SW480 (cell line): ENCODE results near the gene SLC5A3.

Source experiments
- DNase-seq: peaks from one replicate; pipeline ENCODE4 v3.0.0-alpha.2; 2016; ENCODE audit warnings: low spot score

The SLC5A3 gene

DNA sequence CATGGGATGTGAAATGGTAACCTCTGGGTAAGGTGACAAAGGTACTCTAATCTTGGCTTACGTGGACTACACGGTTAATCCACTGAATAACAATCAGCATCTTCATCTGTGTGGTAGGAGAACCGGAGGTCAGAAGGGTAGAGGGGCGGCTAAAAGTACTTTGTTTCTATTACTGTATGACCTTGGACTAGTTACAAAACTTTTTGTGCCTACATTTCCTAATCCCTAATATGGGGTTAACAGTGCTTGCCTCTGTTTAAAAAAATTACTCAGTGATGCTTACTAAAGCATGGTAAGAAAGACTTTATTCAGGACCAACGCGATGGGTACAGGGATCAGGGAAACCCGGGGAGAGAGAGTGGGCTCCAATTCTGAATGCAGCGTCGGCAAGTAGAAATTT lies 1.7 kb upstream of the SLC5A3 start:
- DNase-seq = no peak

DNA sequence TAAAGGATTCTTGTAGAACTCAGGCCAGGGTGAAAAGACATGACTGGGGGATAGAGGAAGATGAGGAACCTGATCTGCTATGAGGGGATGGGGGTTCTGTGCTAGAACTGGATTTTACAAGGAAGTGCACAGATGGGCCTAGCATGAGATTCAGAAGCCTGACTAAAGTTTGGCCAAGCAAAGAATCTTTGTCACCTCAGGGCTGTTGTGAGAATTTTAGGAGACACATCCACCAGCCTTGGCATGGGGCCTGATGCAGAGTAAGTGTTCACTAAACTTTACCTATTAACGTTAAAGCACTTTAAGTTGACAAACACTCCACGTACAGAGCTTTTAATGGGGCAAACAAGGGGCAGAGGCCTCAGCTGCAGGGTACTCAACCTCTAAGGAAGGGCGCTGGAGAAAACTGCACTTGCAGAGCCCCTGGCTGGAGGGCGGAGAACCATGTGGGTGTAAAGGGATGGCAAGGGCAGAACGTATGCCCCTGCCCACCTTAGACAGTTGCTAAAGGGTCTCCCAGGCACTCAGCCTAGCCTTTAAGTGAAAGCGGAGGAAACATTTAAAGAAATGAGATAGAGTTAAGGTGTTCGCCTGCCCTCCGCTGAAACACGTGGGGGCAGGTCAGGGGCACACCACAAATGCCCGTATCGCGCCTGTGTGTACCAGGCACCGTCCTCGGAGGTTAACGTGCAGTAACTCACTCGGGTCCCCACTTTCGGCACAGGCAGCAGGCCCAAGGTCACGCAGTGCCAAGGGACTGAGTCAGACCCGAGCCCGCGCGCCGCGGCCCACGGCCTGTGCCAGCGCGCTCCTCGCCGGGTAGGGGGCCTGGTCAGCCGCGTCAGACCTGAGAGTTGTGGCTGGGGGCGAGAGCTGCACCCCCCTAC lies 990 bp upstream of the SLC5A3 start:
- DNase-seq = peak; percentile 60

DNA sequence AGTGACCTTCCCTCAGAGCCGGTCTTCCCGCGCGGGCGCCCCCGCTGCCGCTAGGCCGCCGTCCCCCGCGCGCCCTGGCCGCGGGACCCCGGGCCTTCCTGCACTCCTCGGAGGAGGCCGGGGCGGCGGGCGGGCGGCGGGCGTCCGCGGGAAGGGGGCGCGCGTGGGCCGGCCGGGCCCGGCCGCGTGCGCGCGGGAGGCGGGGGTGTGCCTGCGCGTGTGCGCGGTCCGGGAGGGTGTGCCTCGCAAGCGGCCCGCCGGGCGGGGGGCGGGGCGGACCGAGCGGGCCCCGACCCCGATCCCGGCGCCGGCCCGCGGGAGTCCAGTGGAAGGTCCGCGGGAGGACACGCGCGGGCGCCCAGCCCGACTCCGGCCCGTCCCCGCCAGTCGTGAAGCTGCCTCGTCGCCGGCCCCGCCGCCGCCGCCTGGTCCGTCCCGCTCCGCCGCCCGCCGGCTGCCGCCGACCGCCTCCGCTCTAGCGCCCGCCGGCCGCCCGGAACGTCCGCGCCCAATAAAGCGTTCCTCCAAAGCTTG lies 438 bp downstream of the SLC5A3 start:
- no peak for DNase-seq

DNA sequence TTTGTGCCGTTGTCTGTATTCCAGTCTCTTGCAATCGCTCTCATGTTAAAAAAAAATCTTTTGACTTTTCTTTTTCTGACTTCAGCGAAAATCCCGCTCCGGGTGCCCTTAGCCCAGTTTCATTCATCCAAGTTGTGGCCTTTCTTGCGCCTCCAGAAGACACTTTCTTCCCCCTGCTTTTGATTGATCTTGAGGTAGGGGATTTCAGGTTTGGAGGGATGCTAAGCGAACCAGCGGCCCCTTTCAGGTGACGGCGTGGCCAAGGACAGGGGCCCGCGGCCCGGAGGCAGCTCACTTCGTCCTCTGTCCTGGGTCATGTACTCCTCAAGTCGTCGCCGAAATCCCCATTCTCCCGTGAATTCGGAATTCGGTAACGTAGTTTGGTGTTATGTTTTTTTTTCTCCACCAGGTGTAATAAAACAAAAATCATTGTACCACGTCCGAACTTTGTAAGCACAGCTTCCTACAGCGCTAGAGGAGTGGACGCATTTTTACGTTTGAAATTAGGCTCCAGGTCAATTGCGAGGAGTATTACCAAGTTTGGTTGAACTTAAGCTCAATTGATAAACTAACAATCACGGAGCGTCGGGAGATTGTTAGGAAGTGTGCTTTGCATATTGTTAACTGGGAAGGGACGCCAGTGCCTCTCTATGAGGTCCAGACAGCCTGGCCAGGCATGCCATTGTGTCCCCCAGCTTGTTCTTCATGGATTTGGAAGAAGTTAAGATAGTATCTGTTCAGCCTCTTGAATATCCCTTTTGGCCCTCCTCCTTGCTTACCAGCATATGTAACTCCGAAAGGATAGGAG lies 1.1 kb downstream of the SLC5A3 start:
- DNase-seq = no peak

DNA sequence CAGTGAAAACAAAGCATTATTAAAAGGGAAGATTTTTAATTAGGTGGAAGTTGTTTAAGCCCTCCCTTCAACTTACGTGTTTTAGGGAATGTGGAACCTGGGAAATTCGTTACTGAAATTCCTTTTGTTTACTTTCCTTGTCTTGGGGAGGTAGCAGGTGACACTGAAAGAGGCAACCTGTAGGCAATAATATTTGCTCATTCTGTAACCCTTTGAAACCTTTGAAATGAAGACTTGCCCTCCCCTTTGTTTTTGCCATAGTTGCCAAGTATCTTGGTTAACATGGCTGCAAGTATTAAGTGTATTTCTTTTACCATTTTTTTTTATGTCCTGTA lies 1.7 kb downstream of the SLC5A3 start:
- DNase-seq = no peak

DNA sequence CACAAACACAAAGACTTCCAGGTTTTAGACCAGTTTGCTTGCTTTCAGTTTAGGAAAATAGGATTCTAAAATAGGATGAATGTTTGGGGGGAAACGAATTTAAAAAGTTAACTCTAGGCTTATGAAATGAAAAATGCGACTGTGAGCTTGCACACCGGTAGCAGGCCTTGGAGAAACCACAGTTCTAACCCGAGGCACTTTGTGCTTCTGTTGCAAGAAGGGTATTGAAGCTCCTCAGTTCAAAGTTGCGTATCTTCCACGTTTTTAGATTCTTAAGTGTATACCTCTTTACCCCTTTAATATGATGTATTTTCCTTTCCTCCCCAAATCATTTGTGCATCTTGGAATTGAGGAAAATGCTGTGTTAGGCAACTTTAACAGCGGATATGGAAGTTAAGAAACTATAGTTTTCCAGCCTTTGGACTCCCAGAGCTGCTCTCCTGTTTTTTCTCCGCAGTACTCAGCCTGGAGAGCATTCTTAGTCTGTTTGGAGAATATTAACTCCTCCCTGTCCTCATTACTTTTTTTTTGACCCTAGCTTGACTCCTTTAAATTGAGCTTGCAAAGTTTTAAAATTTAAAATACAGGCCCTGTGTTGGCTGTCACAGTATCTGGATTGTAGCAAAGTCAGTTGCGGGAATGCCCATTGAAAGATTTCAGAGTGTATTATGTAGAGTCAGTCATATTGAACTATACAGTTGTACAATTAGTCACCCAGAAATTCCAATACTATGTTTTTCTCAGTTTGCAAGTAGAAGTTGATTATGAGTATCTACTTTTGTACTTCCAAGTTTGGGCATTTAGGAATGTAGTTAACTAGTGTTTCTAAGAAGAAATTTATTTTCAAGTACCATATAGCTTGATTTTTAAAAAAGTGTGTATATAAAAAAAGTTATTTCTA lies 2.6 kb downstream of the SLC5A3 start:
- DNase-seq = no peak

DNA sequence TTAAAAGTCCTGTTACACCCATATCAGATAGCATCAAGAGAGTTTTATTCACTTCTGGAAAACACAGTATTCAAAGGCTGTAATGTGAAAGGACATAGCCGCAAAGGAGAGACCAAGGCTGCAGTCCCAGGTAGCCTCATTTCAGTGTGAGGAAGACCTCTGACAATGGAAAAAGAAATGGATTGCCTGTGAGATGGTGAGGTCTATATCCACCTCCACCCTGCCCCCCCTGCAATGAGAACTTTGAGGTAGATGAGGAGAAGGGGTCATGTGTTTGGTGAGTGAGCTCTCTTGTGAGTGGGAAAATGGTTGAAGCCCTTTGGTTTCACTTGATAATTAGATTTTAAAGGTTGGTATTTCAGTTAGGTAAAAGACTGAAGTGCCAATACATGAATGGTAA lies 3.5 kb downstream of the SLC5A3 start:
- no peak for DNase-seq

DNA sequence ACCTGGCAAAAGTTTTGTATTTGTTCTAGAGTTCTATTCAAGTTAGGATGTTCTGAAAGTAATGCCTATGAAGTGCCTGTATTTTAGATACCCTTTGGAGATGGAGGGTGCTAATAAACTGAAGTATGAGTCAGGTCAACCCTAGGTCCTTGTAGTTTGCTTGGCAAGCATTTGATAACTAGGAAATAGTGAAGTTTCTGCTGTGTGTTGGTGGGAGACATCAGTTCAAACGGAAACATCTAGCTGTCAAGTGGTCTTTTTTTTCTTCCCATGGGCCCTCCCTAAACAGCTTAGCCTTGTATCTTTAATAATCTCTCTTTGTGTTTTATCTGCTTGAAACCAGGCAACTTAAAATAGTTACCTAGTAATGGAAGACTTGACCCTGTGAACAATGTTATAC lies 4.5 kb downstream of the SLC5A3 start:
- no peak for DNase-seq

DNA sequence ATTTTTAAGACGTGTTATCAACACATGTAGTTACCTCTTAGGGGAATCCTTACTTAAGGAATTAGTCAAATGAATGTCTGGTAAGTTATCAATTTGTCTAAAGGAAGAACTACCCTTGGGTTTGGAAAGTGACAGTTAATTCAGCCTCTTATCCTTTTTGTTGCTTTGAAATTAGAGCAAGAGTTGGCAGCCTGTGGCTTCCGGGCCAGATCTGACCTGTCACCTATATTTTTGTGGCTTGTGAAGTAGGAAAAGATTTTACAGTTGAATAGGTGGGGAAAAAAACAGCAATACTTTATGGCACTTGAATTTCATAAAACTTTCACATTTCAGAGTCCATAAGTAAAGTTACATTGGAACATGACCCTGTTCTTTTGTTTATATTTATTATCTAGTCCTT lies 5.5 kb downstream of the SLC5A3 start:
- no peak for DNase-seq

DNA sequence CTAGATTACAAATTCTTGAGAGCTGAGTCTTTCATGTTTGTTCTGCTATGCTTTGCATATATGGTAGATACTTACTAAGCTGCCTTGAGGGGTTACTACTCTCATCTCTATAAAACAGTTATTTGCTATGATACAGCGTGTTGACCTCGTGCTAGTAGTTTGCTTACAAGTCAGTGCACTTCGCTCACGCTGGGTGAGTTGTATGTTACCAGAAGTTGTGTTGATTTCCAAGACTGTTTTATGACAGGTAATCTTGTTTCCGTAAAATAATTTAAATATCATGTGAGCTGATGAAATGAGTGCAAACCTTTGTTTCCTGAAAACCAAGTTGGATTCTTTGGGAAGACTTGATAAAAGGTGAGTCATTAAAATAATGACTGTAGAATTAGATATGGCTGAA lies 7.3 kb downstream of the SLC5A3 start:
- DNase-seq = no peak

DNA sequence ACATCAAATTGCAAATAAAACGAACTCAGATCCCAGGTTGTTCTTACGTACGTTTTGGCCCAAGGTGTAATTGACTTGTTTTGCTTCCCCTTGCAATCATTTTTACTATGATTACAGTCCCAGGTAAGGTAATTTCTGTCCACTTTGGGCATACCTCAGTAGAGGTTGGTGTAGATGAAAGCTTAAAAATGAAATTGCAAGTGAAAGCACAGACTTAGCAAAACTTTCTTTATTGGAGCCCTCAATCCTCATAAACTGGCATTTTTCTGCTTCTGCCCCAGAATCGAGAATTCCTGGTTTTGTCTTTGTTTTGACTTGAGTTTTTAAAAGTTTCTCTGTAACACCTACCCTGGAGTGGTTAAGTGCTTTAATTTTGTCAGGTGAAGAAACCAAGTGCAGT lies 9.4 kb downstream of the SLC5A3 start:
- no peak for DNase-seq

DNA sequence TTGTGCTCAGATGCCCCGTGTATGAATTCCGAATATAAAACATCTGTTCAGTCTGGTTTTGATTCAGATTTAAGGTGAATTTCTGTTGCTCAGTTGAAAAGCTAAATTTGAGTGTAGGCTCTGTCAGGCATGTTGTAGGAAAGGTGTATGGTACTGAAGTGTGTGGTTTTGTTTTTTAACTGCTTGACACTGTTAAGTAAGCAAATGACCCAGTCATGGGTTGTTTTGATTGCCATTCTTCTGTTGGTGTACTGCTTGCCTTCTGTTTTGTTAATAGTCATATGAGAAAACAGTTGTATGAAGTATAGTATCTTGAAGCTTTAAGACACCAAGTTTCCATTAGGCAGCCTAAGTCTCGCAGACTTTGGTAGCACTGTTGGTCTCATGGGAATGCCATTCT lies 10.0 kb downstream of the SLC5A3 start:
- DNase-seq = no peak

DNA sequence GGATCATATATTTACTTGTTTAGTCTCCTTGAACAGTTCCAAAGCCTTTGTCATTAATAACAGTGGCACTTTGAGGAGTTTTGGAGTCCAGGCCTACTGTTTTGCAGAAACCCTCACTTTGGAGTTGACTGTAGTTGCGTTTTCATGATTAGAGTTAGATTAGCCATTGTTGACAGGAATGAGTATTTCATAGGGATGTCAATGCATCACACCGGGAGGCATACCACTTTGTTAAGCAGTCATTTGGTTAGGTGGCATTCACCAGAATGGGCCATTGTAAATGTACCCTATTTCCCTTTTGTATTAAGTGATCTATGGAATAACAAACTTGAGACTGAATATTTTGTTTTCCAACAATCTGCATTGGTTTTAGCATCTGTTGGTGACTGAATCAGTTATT lies 11.8 kb downstream of the SLC5A3 start:
- DNase-seq = no peak

DNA sequence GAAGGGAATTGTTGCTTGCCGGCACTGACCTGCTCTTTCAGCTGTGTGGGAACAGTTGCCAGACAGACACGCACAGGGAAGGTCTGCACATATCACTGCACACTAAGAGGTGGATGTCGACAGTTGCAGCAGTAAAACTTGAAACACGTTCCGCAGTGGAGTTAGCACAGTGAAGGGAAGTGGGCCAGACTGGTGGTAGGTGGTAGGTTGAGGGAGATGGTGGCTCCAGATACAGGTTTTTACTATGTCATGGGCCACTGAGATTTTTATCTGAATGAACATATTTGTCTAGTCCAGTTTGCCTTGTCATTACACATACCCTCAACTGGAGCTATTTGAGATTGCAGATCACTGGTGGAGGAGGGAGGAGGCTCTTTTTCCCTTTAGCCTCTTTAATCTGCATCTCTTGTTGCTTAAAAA lies 13.5 kb downstream of the SLC5A3 start:
- DNase-seq = no peak

DNA sequence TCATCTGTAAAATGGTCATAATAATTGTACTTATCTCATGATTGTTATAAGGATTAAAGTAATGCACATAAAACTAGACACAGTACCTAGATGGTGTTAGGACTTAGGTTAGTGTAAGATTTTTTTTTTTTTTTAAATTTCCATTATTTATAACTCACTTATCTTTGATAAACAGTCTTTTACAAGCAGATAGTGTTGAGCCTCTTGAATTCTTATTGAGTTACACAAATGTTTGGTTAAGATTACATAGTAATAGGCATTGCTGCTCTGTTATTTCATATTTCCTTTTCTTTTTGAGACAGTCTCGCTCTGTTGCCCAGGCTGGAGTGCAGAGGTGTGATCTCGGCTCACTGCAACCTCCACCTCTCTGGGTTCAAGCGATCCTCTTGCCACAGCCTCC lies 15.4 kb downstream of the SLC5A3 start:
- DNase-seq = no peak

DNA sequence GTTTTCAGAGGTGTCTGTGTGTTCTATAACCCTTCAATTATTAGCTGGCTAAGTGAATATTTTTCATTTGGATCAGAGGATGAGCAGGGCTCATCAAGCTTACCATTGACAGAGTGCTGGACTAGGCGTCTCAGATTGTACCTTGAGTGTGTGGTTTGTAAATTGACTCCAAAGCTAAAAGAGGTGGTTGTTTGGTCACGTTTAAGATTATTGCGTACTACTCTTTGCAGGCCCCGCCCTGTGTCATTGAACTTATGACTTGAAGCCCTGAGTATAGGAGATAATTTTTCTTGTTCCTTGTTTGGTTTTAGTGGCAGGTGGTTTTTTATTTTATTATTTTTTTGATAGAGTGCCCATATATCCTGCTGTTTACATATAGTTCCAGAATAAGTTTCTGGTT lies 17.7 kb downstream of the SLC5A3 start:
- DNase-seq = no peak

DNA sequence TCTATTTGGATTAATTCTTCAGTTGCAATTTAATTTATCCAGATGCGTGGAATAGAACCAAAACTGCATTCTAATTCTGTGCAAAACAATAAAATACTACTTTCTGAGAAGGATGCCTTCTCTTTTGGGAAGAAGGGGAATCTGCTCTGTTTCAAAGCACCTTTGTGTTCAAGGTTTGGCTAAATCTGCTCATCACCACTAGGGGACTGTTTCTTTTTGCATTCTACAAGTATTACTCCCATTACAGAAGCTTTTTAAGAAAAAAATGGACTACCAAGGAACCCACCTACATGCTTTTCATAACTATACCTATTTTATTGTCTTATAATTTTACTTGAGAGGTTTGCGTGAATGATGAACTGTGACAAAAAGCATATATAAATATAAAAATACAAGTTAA lies 18.2 kb downstream of the SLC5A3 start:
- DNase-seq = no peak

DNA sequence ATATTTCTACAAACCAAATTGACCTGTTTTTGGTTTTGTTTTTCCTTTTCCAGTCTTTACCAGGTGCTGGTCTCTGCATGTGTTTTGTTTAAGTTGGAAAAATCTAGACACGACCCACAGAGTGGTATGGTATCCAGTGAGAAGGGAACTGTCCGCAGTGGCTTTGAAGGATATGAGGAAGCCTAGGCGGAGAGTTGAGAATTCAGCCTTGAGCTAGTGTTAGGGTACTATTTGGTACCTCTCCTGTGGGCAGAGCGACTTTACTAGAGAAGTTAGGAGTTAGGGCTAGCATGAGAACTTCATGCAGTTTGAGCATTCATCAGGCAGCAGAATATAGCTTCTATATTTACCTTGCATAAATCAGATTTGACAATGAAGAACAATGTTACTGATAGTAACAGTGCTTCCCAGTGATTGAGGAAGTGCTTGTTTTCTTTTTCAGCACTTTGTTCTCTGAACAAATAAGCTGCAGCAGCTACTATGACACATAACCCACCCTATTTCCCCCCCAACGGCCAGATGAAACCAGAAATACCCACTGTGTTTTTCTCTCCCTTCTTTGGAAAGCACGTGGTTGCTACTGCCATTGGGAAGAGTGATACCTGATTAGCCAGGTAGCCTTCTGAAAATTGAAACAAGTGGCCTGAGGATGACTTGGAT lies 19.0 kb downstream of the SLC5A3 start:
- DNase-seq = no peak

DNA sequence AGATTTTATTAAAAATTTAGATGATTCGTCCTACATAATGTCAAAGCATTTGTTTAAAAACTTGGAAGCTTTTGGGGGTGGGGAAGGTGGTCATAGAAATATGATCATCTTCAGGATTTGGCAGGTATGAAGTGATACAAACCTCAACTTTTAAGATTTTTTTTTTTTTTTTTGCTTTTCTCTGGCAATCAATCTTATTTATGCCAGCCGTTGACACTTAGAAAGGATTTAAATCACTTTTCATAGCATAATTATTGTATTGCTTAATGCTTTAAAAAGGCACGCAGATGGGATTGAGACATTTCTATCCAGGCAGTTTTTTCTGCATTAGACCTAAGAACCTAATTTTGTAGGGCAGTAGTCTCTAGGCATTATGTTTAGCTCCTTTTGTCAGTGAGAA lies 19.7 kb downstream of the SLC5A3 start:
- DNase-seq = no peak

DNA sequence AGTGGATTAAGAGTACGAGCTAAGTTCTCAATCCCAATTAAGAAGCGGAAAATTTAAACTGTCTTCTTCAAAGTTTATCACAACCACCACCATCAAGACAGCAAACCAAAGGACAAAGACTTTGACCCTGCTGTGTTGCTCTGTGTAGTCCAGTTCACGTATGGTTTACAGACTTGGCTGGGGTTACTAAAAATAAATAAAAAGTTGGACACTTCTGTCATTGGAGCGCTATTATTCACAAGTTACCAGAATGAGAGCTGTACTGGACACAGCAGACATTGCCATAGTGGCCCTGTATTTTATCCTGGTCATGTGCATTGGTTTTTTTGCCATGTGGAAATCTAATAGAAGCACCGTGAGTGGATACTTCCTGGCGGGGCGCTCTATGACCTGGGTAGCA lies 21.6 kb downstream of the SLC5A3 start:
- DNase-seq = no peak

DNA sequence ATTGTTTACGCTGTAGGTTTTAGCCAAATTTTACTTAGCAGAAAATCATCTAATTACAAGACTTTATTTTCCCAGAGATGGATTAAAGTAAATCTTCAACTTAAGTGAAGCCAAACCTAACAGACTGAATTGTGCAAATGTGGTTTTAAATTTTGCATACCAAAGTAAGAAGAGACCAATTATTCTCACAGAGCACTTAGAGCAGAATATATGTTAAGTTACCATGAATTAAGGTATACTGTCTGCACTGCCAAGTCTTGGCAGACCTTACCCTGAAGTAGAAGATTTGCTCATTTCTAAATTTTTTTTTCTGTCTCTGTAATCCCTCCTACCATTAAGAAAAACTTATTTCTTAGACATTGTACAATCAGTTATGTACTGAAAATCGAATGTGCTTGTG lies 24.1 kb downstream of the SLC5A3 start:
- DNase-seq = no peak

DNA sequence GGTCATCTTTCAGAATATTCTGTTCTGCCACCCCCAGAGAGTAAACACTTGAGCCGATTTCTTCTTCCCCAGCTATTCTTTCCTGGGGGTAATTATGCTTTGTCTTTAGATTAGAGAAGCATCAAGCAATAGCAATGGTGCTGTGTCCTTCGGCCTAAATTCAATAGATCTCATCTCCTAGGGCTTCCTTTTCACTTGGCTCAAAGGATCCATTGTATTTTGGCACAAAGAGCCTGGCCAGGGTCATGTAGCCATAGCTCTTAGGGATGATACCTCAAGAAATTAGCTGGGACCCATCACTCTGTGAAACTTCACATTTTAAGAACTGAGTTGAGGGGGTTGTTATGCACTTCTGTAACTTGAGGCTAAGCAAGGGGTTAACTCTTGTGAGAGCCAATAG lies 27.0 kb downstream of the SLC5A3 start:
- DNase-seq = no peak
